Activated T-cell treated with anti-CD3 and anti-CD28 coated beads, Interleukin-2, amount 50 U/mL, for 24 hours (primary cell): ENCODE data around the gene NCLN.
"Not testable (repeated sequence)": the region's sequence is repeated elsewhere in the genome, so short reads cannot be mapped to it uniquely, and the experiment has no call there.

Source experiments
- DNase-seq: peaks from one replicate; pipeline ENCODE4 v3.0.0-alpha.2; 2020
- H3K27ac Mint-ChIP-seq: 2 replicates; pipeline ENCODE4 v1.8.0; 2020; ENCODE audit warnings: mild to moderate bottlenecking, mixed read lengths
- H3K27me3 Mint-ChIP-seq: 2 replicates; pipeline ENCODE4 v1.8.0; 2020; ENCODE audit warnings: mixed read lengths
- H3K36me3 Mint-ChIP-seq: 2 replicates; pipeline ENCODE4 v1.8.0; 2020; ENCODE audit warnings: low read depth, mixed read lengths
- H3K4me1 Mint-ChIP-seq: 2 replicates; pipeline ENCODE4 v1.8.0; 2020; ENCODE audit warnings: low read depth, mixed read lengths
- H3K4me3 Mint-ChIP-seq: 2 replicates; pipeline ENCODE4 v1.8.0; 2020; ENCODE audit warnings: mild to moderate bottlenecking, moderate library complexity, mixed read lengths
- H3K9me3 Mint-ChIP-seq: 2 replicates; pipeline ENCODE4 v1.8.0; 2020; ENCODE audit warnings: mixed read lengths

NCLN gene

GRCh38 chr19:3163943-3164342, 21.8 kb upstream of the NCLN start:
- H3K4me1 Mint-ChIP-seq = peaks cover 24% of the 10 kb centered on the region
- H3K9me3 Mint-ChIP-seq = peaks cover 5% of the 10 kb centered on the region
- DNase-seq = no peak
- H3K36me3 Mint-ChIP-seq = peaks cover 18% of the 10 kb centered on the region
- H3K4me3 Mint-ChIP-seq = no peak overlapping the region
- H3K27me3 Mint-ChIP-seq = no peaks in the 10 kb centered on the region
- H3K27ac Mint-ChIP-seq = no peak overlapping the region

GRCh38 chr19:3167533-3168272, 18.0 kb upstream of the NCLN start:
- Mint-ChIP-seq H3K27me3 (no peaks in the 10 kb centered on the region), H3K4me3 (no peak overlapping the region), H3K36me3 (peaks cover 7% of the 10 kb centered on the region), H3K4me1 (peaks cover 14% of the 10 kb centered on the region), H3K27ac (peak overlapping the region; percentile 40), H3K9me3 (no peaks in the 10 kb centered on the region)
- no peak for DNase-seq

- Mint-ChIP-seq H3K27ac (peak overlapping the region; percentile 57), H3K4me3 (no peak overlapping the region), H3K9me3 (no peaks in the 10 kb centered on the region), H3K27me3 (no peaks in the 10 kb centered on the region), H3K4me1 (peaks cover 16% of the 10 kb centered on the region), H3K36me3 (no peaks in the 10 kb centered on the region)
- DNase-seq = no peak
Measured at GRCh38 chr19:3171894-3172672, 13.6 kb upstream of the NCLN start.

GRCh38 chr19:3172673-3173000, 13.1 kb upstream of the NCLN start:
- not testable (repeated sequence) for H3K4me3 Mint-ChIP-seq, H3K27ac Mint-ChIP-seq, H3K27me3 Mint-ChIP-seq, H3K36me3 Mint-ChIP-seq, DNase-seq, H3K9me3 Mint-ChIP-seq
- H3K4me1 Mint-ChIP-seq = peaks cover 20% of the 10 kb centered on the region

GRCh38 chr19:3175781-3176714, 9.7 kb upstream of the NCLN start:
- Mint-ChIP-seq H3K36me3 (peaks cover 25% of the 10 kb centered on the region), H3K4me1 (peaks cover 26% of the 10 kb centered on the region), H3K4me3 (peak overlapping the region; percentile 76), H3K9me3 (no peaks in the 10 kb centered on the region), H3K27ac (peak overlapping the region; percentile 90), H3K27me3 (no peaks in the 10 kb centered on the region)
- peak; percentile 52 for DNase-seq

GRCh38 chr19:3176715-3177501, 8.8 kb upstream of the NCLN start:
- Mint-ChIP-seq H3K36me3 (peaks cover 29% of the 10 kb centered on the region), H3K4me1 (peaks cover 29% of the 10 kb centered on the region), H3K9me3 (no peaks in the 10 kb centered on the region), H3K4me3 (peak overlapping the region; percentile 76), H3K27me3 (no peaks in the 10 kb centered on the region), H3K27ac (peak overlapping the region; percentile 90)
- peak; percentile 77 for DNase-seq

- peaks cover 34% of the 10 kb centered on the region for H3K36me3 Mint-ChIP-seq
- H3K27me3 Mint-ChIP-seq = no peaks in the 10 kb centered on the region
- DNase-seq = peak; percentile 79
- no peaks in the 10 kb centered on the region for H3K9me3 Mint-ChIP-seq
- peaks cover 37% of the 10 kb centered on the region for H3K4me1 Mint-ChIP-seq
- peak within 1 kb of the TSS; percentile 92 for H3K4me3 Mint-ChIP-seq
- H3K27ac Mint-ChIP-seq = peak within 1 kb of the TSS; percentile 96
Measured at GRCh38 chr19:3178377-3178972, 7.3 kb upstream of the NCLN start, which contains the start of gene S1PR4. S1PR4 (plus strand) TSS chr19:3178769; CDS start chr19:3178793, 24 bp downstream.

- Mint-ChIP-seq H3K4me3 (peak overlapping the region; percentile 92), H3K36me3 (peaks cover 38% of the 10 kb centered on the region), H3K27ac (peak overlapping the region; percentile 96), H3K4me1 (peaks cover 43% of the 10 kb centered on the region), H3K27me3 (no peaks in the 10 kb centered on the region), H3K9me3 (no peaks in the 10 kb centered on the region)
- peak; percentile 74 for DNase-seq
Measured at GRCh38 chr19:3178973-3179738, 6.6 kb upstream of the NCLN start.

- H3K9me3 Mint-ChIP-seq = no peaks in the 10 kb centered on the region
- H3K4me1 Mint-ChIP-seq = peaks cover 49% of the 10 kb centered on the region
- peak overlapping the region; percentile 92 for H3K4me3 Mint-ChIP-seq
- H3K27me3 Mint-ChIP-seq = no peaks in the 10 kb centered on the region
- peak; percentile 77 for DNase-seq
- H3K36me3 Mint-ChIP-seq = peaks cover 42% of the 10 kb centered on the region
- peak overlapping the region; percentile 96 for H3K27ac Mint-ChIP-seq
Measured at GRCh38 chr19:3179739-3180293, 5.9 kb upstream of the NCLN start.

- H3K9me3 Mint-ChIP-seq = no peaks in the 10 kb centered on the region
- H3K27ac Mint-ChIP-seq = peak overlapping the region; percentile 100
- H3K4me3 Mint-ChIP-seq = peak overlapping the region; percentile 97
- peaks cover 57% of the 10 kb centered on the region for H3K4me1 Mint-ChIP-seq
- H3K27me3 Mint-ChIP-seq = no peaks in the 10 kb centered on the region
- no peak for DNase-seq
- H3K36me3 Mint-ChIP-seq = peaks cover 67% of the 10 kb centered on the region
Measured at GRCh38 chr19:3183721-3184641, 1.7 kb upstream of the NCLN start.

GRCh38 chr19:3184847-3185460, 776 bp upstream of the NCLN start:
- H3K4me3 Mint-ChIP-seq = peak overlapping the region; percentile 97
- peaks cover 63% of the 10 kb centered on the region for H3K4me1 Mint-ChIP-seq
- H3K27me3 Mint-ChIP-seq = no peaks in the 10 kb centered on the region

More at GRCh38 chr19:3184847-3185460, 776 bp upstream of the NCLN start:
- peaks cover 64% of the 10 kb centered on the region for H3K36me3 Mint-ChIP-seq
- no peaks in the 10 kb centered on the region for H3K9me3 Mint-ChIP-seq
- peak; percentile 82 for DNase-seq
- peak overlapping the region; percentile 100 for H3K27ac Mint-ChIP-seq
